Sciatic nerve (tissue), 2 donors: ENCODE data around the gene TARDBP. TPM values are rescaled to one million over a fixed set of nuclear protein-coding genes. Genes with fewer than 3 reads are reported as not detected.
"Not testable (repeated sequence)": the region's sequence is repeated elsewhere in the genome, so short reads cannot be mapped to it uniquely, and the experiment has no call there.

Experiments used
- ATAC-seq: fragments of 200-7000 bp; cut with Tn5 transposase; one replicate; pipeline ENCODE4 v1.9.1; 2020; ENCODE audit warnings: mild to moderate bottlenecking, moderate library complexity
- DNase-seq: peaks from one replicate; pipeline ENCODE4 v3.0.0-alpha.2; 2020; ENCODE audit warnings: low spot score
- intact Hi-C: fragments of 100-400 bp; cut with DNase I; formaldehyde crosslinking; loops from one replicate; pipeline ENCODE4 v1.14.2; 2022
- total RNA-seq: library from RNA; stranded (reverse); fragmentation: NEBNext Ultra II Directional; extraction: Animal tissue kit (Norgen Biotek cat#: 25700); gene quantifications from one replicate; pipeline ENCODE4 v1.2.1, GENCODE V29; 2021
- donor health status: DM: no; HTN: no; CAD: no.
- donor health status: DM: no; HTN: no; CAD: no.

Gene TARDBP
- total RNA-seq, 1 donor from 2014 or later, result 165 TPM

DNA sequence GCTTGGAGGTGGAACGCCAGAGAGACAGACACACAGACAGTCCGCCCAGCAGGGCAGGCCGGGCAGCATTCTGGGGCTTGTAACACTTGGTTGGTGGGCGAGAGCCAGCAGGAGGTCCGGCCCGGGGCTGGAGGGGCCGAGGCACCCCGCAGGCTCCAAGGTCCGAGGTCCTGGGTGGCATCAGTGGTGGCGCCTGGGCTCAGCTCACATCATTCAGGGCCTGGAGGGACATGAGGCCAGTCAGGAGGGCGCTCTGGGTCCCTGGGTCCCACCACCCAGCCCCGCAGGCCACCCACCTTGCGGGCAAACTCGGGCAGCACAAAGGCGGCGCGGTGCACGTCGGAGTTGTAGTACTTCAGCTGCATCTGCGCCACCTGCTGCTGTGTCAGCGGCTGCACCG is 42.2 kb downstream of the TARDBP start:
- intact Hi-C loops, result no loop called here
- ATAC-seq, result peak; percentile 2
- no peak for DNase-seq

DNA sequence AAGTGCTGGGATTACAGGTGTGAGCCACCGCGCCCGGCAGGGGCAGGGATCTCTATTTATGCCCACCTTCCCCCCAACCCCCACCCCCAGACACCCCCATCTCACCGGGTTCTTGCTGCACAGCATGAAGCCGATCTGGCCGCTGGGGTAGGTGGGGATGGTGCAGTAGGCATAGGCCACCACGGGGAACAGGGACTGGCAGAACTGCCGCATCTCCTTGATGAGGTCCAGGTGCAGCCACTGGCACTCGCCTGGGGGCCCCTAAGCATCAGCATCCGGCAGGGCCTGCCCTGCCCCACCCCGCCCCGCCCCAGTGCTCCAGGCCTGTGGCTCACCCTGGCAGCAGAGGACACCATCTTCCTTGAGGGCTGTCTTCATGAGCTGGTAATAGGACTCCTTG is 43.2 kb downstream of the TARDBP start:
- no peak for ATAC-seq
- intact Hi-C loops, result no loop called here
- no peak for DNase-seq

- ATAC-seq, result no peak
- intact Hi-C loops, result no loop called here
- DNase-seq, result no peak
Measured at GRCh38 chr1:11056504-11056903, 44.0 kb downstream of the TARDBP start.

GRCh38 chr1:11057477-11057876 is 45.0 kb downstream of the TARDBP start:
- ATAC-seq (no peak), DNase-seq (no peak)
- intact Hi-C loops, result no loop called here

GRCh38 chr1:11058026-11058425 is 45.6 kb downstream of the TARDBP start:
- no peak for ATAC-seq
- intact Hi-C loops, result no loop called here
- no peak for DNase-seq

DNA sequence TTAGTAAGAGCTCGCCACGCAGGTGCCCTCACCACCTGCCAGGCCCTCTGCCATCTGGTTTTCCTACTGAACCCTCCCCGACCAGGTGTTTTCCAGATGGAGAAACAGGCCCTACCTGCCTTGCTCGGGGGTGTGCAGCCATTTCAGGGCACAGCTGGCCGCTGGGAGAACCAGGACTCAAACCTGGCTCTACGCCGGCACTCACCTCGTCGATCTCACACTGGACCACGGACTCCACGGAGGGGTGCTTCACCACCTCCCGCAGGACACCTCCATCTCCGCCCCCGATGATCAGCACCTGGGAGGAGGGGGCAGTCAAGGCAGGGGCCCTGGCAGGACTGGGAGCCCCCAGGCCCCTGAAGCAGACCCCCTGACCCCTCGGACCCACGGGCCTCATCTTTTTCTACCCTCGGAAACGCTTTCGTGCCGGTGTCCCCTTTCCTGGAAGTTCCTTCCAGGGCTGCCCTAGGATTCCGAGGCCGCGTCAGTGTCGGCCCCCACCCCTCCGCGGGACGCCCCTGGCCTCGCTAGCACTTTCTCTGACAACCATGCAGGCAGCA is 46.2 kb downstream of the TARDBP start:
- ATAC-seq, result no peak
- DNase-seq, result no peak
- intact Hi-C loops, result no loop called here

DNA sequence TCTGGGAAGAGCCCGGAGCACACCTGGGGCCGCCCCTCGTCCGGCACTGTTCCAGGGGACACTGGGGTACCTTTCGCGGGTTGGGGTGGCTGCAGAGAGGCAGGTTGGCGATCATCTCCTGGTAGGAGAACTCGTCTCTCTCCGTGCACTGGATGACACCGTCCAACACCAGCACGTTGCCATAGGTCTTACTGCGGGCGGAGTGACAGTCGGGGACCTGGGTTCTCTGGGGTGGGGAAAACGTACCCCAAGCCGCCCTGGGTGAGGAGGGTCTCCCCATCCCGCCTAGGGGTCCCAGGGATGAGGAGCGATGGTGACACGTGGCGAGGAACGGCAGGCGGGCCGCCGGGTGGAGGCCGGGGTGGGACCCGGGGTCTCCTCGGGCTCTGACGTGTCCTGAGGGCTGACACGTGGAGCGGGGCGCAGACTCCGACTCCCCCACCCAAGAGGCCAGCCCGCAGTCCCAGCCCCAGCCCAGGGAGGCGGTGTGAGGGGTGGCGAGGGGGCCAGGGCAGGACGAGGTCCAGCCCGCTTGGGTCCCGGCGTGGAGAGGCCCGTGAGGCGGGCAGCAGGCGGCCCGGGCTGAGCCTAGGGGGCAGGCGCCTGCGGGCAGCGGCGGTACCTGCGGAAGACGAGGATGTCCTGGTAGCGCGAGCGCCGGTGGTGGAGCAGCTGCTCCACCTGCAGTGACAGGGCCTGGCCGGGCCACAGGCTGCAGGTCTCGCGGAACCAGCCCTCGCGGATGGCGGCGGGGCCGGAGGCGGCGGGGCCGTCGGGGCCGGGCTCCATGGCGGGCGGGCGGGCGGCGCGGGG is 46.9 kb downstream of the TARDBP start:
- DNase-seq, result no peak
- no peak for ATAC-seq
- intact Hi-C loops, result no loop called here

DNA sequence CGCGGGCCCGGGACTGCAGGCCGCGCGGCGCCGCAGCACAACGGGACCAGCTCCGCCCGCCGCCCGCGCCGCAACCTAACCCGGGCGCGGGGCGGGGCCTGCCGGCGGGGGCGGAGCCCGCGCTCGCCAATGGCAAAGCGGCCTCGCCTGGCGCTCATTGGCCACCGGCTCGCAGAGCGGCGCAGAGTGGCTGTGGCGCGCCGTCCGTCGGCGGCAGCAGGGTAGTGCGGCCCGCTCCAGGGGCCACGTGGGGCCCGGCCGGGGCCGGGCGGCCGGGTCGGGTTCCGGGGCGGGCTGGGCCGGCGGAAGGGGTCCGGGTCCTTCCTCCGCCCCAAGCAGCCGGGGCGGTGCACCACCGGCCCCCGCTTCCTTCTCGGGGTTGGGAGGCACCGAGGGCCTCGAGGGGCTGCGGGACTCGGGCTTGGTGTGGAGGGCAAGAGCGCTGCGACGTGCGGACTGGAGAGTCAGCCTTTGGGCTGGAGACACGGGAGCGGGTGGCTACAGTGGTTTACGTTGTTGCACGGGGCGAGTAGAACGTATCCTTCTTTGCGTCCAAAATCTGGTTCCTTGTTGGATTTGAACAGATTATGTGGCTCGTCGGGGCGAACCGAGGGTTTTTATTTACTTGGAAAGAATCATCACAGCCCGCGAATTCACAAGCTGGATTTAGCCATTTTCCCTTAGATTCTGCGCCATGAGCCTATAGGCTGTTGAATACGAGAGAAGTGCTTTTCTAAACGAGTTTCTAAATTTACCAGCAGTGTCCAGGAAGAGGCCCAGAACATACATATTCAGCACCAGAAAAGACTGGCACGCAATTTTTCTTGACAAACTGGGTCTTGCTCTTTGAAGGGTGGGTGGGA is 47.7 kb downstream of the TARDBP start, which contains the start of gene SRM:
Gene SRM, minus strand, starts transcription at position 51 of the 863 bp plus-strand sequence. CDS start 75 bp downstream, outside the sequence.
- intact Hi-C loops, result loop anchor here (10.0 kb wide), 1 partner anchor 195 kb away; no protein-coding TSS in a partner anchor
- DNase-seq (peak; percentile 94), ATAC-seq (peak; percentile 97)

DNA sequence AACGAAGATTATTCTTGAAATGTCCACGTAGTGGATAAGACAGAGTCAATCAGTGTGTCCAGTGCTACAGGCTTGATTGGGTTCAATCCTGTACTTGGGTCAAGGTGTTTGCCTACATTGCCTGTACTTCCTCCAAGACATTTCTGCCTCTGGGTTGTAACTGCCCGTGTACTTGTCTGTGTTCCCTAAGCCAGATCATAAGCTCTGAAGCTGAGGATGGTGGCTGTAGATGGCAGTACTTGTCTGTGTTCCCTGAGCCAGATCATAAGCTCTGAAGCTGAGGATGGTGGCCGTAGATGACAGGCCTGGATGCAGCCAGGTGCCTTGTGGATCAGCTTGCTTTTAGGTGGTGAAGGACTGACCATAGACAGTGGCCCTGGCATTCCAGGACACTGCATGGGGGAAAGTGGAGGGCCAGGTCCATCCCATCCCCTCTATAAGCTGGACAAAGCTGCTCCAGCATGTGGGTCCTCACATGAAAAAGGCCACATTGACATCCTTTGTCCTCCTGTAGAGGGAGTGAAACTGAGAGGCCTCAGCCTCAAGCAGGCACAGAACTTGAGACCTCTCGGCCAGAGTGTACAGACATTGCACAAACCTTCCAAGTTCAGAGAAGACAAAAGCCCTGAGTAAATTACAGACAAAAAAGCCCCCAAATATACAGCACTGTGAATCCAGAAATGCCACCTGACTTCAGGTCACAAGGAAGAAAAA is 49.4 kb downstream of the TARDBP start:
- intact Hi-C loops, result loop anchor here (10.0 kb wide), 1 partner anchor 193 kb away; no protein-coding TSS in a partner anchor

GRCh38 chr1:11062965-11063401 is 50.5 kb downstream of the TARDBP start:
- intact Hi-C loops, result loop anchor here (10.0 kb wide), 1 partner anchor 192 kb away; no protein-coding TSS in a partner anchor
- no peak for DNase-seq
- ATAC-seq, result no peak

More for the DNA sequence above, 49.4 kb downstream of the TARDBP start:
- DNase-seq (no peak), ATAC-seq (no peak)

DNA sequence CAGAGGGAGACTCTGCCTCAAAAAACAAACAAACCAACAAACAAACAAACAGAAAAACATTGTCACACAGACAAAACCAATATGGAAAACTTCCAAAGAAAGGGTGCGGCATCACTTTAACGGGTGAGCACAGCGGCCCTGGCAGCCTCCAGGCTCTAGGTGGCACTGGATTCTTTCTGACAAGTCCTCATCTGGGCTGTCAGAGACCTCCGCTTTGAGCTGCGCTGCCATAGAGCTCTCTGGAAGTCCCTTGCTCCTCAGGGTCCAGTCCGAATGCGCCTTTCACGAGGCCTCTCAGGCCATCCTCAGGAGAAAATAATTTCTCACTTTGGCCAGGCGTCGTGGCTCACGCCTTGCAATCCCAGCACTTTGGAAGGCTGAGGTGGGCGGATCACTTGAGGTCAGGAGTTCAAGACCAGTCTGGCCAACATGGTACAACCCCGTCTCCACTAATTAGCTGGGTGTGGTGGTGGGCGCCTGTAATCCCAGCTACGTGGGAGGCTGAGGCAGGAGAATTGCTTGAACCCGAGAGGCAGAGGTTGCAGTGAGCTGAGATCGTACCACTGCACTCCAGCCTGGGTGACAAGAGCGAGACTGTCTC is 51.6 kb downstream of the TARDBP start:
- intact Hi-C loops, result loop anchor here (10.0 kb wide), 1 partner anchor 191 kb away; no protein-coding TSS in a partner anchor
- not testable (repeated sequence) for DNase-seq, ATAC-seq

DNA sequence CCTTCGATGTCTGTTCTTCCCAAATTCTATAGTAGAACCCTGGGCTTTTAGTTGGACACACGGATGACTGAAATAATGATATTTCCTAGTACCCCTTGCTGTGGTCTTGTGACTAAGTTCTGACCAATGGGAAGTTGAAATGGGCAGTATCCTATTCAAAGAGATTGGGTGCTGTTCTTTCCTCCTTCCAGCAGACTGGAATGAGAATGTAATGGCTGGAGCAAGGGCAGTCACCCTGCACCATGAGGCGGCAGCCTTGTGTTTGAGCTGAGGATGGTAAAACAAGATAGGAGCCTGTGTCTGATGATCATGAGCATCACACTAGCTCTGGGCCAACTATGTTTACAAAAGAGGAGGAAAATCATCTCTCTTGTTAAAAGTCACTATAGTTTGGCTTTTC is 52.5 kb downstream of the TARDBP start:
- no peak for ATAC-seq
- intact Hi-C loops, result loop anchor here (10.0 kb wide), 1 partner anchor 190 kb away; no protein-coding TSS in a partner anchor
- DNase-seq, result no peak

GRCh38 chr1:11065796-11066195 is 53.3 kb downstream of the TARDBP start:
- DNase-seq (peak; percentile 4), ATAC-seq (no peak)
- intact Hi-C loops, result loop anchor here (10.0 kb wide), 1 partner anchor 189 kb away; no protein-coding TSS in a partner anchor

DNA sequence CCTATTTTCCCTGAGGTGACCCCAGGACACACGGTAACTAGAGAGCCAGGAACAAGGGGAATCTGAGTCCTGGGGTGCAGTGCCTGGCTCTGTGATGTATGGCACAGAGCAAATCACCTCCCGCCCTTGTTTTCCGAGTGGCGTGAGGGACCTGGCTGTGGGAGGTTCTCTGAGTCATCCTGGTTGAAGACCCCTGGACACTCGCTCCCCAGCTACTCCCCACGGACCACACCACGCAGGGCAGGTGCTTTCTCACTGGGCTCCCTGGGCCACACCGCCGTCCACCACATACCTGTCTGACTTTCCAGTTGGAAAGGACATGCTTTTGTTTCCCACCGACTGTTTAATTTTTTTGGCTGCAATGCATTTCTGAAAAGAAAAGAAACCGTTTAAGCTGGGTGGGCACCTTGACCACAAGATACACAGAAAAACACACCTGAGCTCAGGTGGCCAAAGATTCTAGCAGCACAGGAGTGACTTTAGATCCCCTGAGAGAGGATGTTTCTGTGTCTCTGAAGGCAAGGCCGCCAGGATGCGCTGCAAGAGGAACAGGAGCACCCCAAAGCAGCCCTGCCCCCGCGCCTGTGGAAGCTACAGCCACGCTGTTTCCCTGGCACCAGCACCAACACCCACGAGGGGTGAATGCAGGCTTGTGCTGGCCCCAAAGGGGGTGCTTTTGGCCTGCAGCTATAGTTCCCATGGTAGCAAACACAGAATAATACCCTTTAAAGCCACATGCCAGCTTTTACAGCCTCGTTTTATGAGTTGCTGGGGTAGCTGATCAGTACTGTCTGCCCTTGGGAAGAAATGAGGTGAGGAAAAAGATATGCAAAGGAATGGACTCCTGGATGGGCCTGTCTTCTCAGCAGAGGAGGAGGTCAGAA is 55.5 kb downstream of the TARDBP start:
- peak; percentile 58 for DNase-seq
- intact Hi-C loops, result loop anchor here (10.0 kb wide), 1 partner anchor 187 kb away; no protein-coding TSS in a partner anchor
- no peak for ATAC-seq

GRCh38 chr1:11068600-11069473 is 56.4 kb downstream of the TARDBP start:
- ATAC-seq, result peak; percentile 42
- peak; percentile 45 for DNase-seq
- intact Hi-C loops, result loop anchor here (10.0 kb wide), 1 partner anchor 186 kb away; no protein-coding TSS in a partner anchor

- DNase-seq (peak; percentile 39), ATAC-seq (no peak)
- intact Hi-C loops, result no loop called here
Measured at GRCh38 chr1:11070876-11071275, 58.4 kb downstream of the TARDBP start.
